GM18498 (cell line): Measurements from ENCODE around the gene PRKAR2A.
"Not testable (repeated sequence)": the region's sequence is repeated elsewhere in the genome, so short reads cannot be mapped to it uniquely, and the experiment has no call there.

ENCODE experiments used
- ATAC-seq: cut with Tn5 transposase; IDR thresholded peaks from one replicate; pipeline ENCODE4 v1.9.1; 2021; ENCODE audit warnings: mild to moderate bottlenecking, moderate library complexity; ENCODE audit not compliant: unreplicated experiment

PRKAR2A gene

GRCh38 chr3:48837163-48837562 lies 10.5 kb downstream of the PRKAR2A start:
- ATAC-seq: no peak

- no peak for ATAC-seq
Observed at GRCh38 chr3:48835650-48836366, 11.9 kb downstream of the PRKAR2A start.

GRCh38 chr3:48832684-48833083 lies 15.0 kb downstream of the PRKAR2A start:
- ATAC-seq: no peak

GRCh38 chr3:48830715-48831114 lies 17.0 kb downstream of the PRKAR2A start:
- no peak for ATAC-seq

- not testable (repeated sequence) for ATAC-seq
Observed at GRCh38 chr3:48829525-48829924, 18.1 kb downstream of the PRKAR2A start.

GRCh38 chr3:48827874-48828273 lies 19.8 kb downstream of the PRKAR2A start:
- not testable (repeated sequence) for ATAC-seq

GRCh38 chr3:48826451-48826850 lies 21.2 kb downstream of the PRKAR2A start:
- no peak for ATAC-seq

- no peak for ATAC-seq
Observed at GRCh38 chr3:48820612-48821324, 26.9 kb downstream of the PRKAR2A start.

- ATAC-seq: no peak
Observed at GRCh38 chr3:48819234-48820221, 28.1 kb downstream of the PRKAR2A start.

- ATAC-seq: no peak
Observed at GRCh38 chr3:48811524-48811923, 36.1 kb downstream of the PRKAR2A start.

GRCh38 chr3:48804930-48805329 lies 42.7 kb downstream of the PRKAR2A start:
- ATAC-seq: no peak

GRCh38 chr3:48800831-48801230 lies 46.8 kb downstream of the PRKAR2A start:
- ATAC-seq: not testable (repeated sequence)

GRCh38 chr3:48798998-48799397 lies 48.7 kb downstream of the PRKAR2A start:
- no peak for ATAC-seq

- ATAC-seq: no peak
Observed at GRCh38 chr3:48797626-48798025, 50.0 kb downstream of the PRKAR2A start.

- no peak for ATAC-seq
Observed at GRCh38 chr3:48795997-48796732, 51.5 kb downstream of the PRKAR2A start.

GRCh38 chr3:48793484-48793883 lies 54.2 kb downstream of the PRKAR2A start:
- not testable (repeated sequence) for ATAC-seq

- ATAC-seq: no peak
Observed at GRCh38 chr3:48789665-48790064, 58.0 kb downstream of the PRKAR2A start.

- no peak for ATAC-seq
Observed at GRCh38 chr3:48788544-48789162, 59.0 kb downstream of the PRKAR2A start.

- no peak for ATAC-seq
Observed at GRCh38 chr3:48784426-48785120, 63.1 kb downstream of the PRKAR2A start.
